Keratinocyte (primary cell): ENCODE results near the gene KDR. TPM values are rescaled to one million over a fixed set of nuclear protein-coding genes. Genes with fewer than 3 reads are reported as not detected.

Source experiments
- DNase-seq: peaks from one replicate; pipeline ENCODE4 v3.0.0-alpha.2; 2011; ENCODE audit warnings: low read depth, missing footprints, low spot score
- FAIRE-seq: peaks from 2 replicates; lab custom pipeline; 2011; peaks lifted over from hg19 to GRCh38; lab: Jason Lieb, UNC
- H2AFZ ChIP-seq: 2 replicates; pipeline ENCODE4 v1.6.0; 2012; ENCODE audit warnings: low read length, control low read depth, inconsistent platforms; ENCODE audit not compliant: control insufficient read depth
- H3K27ac ChIP-seq: 2 replicates; pipeline ENCODE4 v1.5.1; 2011; ENCODE audit warnings: low read length; ENCODE audit not compliant: control insufficient read depth, insufficient read depth
- H3K27me3 ChIP-seq: 3 replicates; pipeline ENCODE4 v1.6.0; 2011; ENCODE audit warnings: low read length; ENCODE audit not compliant: control insufficient read depth, insufficient read depth; ENCODE audit errors: extremely low read depth
- H3K36me3 ChIP-seq, 2 experiments: 2 replicates in 1 of 2; 3 replicates in 1 of 2; pipeline ENCODE4 v1.5.1; 2011; ENCODE audit warnings: low read length in 2 of 2, mild to moderate bottlenecking in 1 of 2; ENCODE audit not compliant: control insufficient read depth in 2 of 2, insufficient read depth in 2 of 2; ENCODE audit errors: extremely low read depth in 1 of 2
- H3K4me1 ChIP-seq: 3 replicates; pipeline ENCODE4 v1.5.1; 2011; ENCODE audit warnings: low read length; ENCODE audit not compliant: control insufficient read depth, insufficient read depth; ENCODE audit errors: extremely low read depth
- H3K4me2 ChIP-seq: 3 replicates; pipeline ENCODE4 v1.6.0; 2011; ENCODE audit warnings: low read depth, low read length; ENCODE audit not compliant: control insufficient read depth, insufficient read depth; ENCODE audit errors: extremely low read depth
- H3K4me3 ChIP-seq, 3 experiments: fragments of 200-600 bp in 1 of 3; sonication (generic) in 1 of 3; 2 replicates in 2 of 3; 3 replicates in 1 of 3; pipeline ENCODE4 v1.5.1; 2011 to 2016; ENCODE audit warnings: low read length in 3 of 3, mild to moderate bottlenecking in 3 of 3, control low read depth in 2 of 3, inconsistent platforms in 1 of 3, low read depth in 1 of 3, mixed read lengths in 1 of 3, mixed run types in 1 of 3, moderate library complexity in 1 of 3; ENCODE audit not compliant: control insufficient read depth in 2 of 3, insufficient read depth in 2 of 3; ENCODE audit errors: extremely low read depth in 1 of 3
- H3K79me2 ChIP-seq: 2 replicates; pipeline ENCODE4 v1.6.0; 2012; ENCODE audit warnings: low read length; ENCODE audit not compliant: control insufficient read depth, insufficient read depth
- H3K9ac ChIP-seq: 3 replicates; pipeline ENCODE4 v1.6.0; 2011; ENCODE audit warnings: low read length; ENCODE audit not compliant: control insufficient read depth, insufficient read depth; ENCODE audit errors: extremely low read depth
- H3K9me1 ChIP-seq: 3 replicates; pipeline ENCODE4 v1.6.0; 2011; ENCODE audit warnings: low read length; ENCODE audit not compliant: control insufficient read depth, insufficient read depth; ENCODE audit errors: extremely low read depth
- H3K9me3 ChIP-seq: 2 replicates; pipeline ENCODE4 v1.5.1; 2012; ENCODE audit warnings: low read depth, low read length; ENCODE audit not compliant: control insufficient read depth
- H4K20me1 ChIP-seq: 3 replicates; pipeline ENCODE4 v1.6.0; 2011; ENCODE audit warnings: low read length; ENCODE audit not compliant: control insufficient read depth, insufficient read depth; ENCODE audit errors: extremely low read depth
- CTCF ChIP-seq, 3 experiments: IDR thresholded peaks in 1 of 3; conservative IDR thresholded peaks in 1 of 3; optimal IDR thresholded peaks in 1 of 3; 2 replicates in 2 of 3; 3 replicates in 1 of 3; pipeline versions ENCODE3 to v1.5.1; 2011; ENCODE audit warnings: low read length in 3 of 3, mild to moderate bottlenecking in 3 of 3, moderate library complexity in 2 of 3, control low read depth in 1 of 3, inconsistent platforms in 1 of 3; ENCODE audit not compliant: insufficient read depth in 2 of 3; ENCODE audit errors: extremely low read depth in 1 of 3
- EZH2 ChIP-seq: IDR thresholded peaks from one replicate; pipeline ENCODE4 v1.6.1; 2012; ENCODE audit warnings: inconsistent platforms, mild to moderate bottlenecking, low read length, moderate library complexity
- dilution Hi-C: fragments of 300-500 bp; cut with MboI; formaldehyde crosslinking; loops from one replicate; pipeline ENCODE4 v1.7.0; 2020; ENCODE audit warnings: low sequenced_read_pairs; ENCODE audit not compliant: extremely low pct_ligation_motif_present
- polyA plus RNA-seq, 5 experiments: library from polyadenylated mRNA; depleted of rRNA in 3 of 5; stranded (reverse) in 3 of 5; stranded (forward) in 1 of 5; unstranded in 1 of 5; fragments of >200 nt; gene quantifications; 1 replicate in 1 of 5; 2 replicates in 3 of 5; 3 replicates in 1 of 5; pipeline versions ENCODE4 v1.2.1 to v1.2.3, GENCODE V29; 2011 to 2012; ENCODE audit warnings: missing spikeins in 2 of 5, low read depth in 1 of 5, low replicate concordance in 1 of 5

Gene KDR
- polyA plus RNA-seq, 1 donor (not counting 4 experiments of a cell fraction or from before 2014, with no cell fraction given): not detected

- Histone ChIP-seq H3K4me3 (no peak overlapping the region), H3K27ac (no peak overlapping the region)
Measured at GRCh38 chr4:55161739-55162138, 36.3 kb upstream of the KDR start.

GRCh38 chr4:55159851-55160250, 34.5 kb upstream of the KDR start:
- H3K27me3 ChIP-seq: peaks cover 17% of the 10 kb centered on the region
- no peak for FAIRE-seq
- H3K4me1 ChIP-seq: no peaks in the 10 kb centered on the region
- H4K20me1 ChIP-seq: no peaks in the 10 kb centered on the region
- no peak overlapping the region for H2AFZ ChIP-seq
- H3K4me3 ChIP-seq: no peak overlapping the region
- dilution Hi-C loops: no loop called here
- no peak for TF ChIP-seq CTCF (optimal IDR thresholded peaks at IDR 0.05 in 1 of 3, IDR thresholded peaks at IDR 0.05 in 1 of 3, conservative IDR thresholded peaks at IDR 0.05 in 1 of 3; ENCODE audit: extremely low read depth in 1 of 3, insufficient read depth in 2 of 3, low read length in 3 of 3)
- no peak for TF ChIP-seq EZH2
- no peak overlapping the region for H3K27ac ChIP-seq
- no peaks in the 10 kb centered on the region for H3K79me2 ChIP-seq
- H3K9me1 ChIP-seq: no peaks in the 10 kb centered on the region
- no peaks in the 10 kb centered on the region for H3K9me3 ChIP-seq
- H3K4me2 ChIP-seq: no peak overlapping the region
- no peak overlapping the region for H3K9ac ChIP-seq
- H3K36me3 ChIP-seq: no peaks in the 10 kb centered on the region
- DNase-seq: no peak

More at GRCh38 chr4:55161739-55162138, 36.3 kb upstream of the KDR start:
- no peaks in the 10 kb centered on the region for H3K79me2 ChIP-seq
- no peaks in the 10 kb centered on the region for H3K4me1 ChIP-seq
- H3K4me2 ChIP-seq: no peak overlapping the region
- dilution Hi-C loops: no loop called here
- no peaks in the 10 kb centered on the region for H3K9me3 ChIP-seq
- H3K9me1 ChIP-seq: no peaks in the 10 kb centered on the region
- no peak overlapping the region for H3K9ac ChIP-seq
- no peak for TF ChIP-seq EZH2
- no peaks in the 10 kb centered on the region for H4K20me1 ChIP-seq
- DNase-seq (no peak), FAIRE-seq (no peak)
- peaks cover 14% of the 10 kb centered on the region for H3K27me3 ChIP-seq
- no peaks in the 10 kb centered on the region for H3K36me3 ChIP-seq
- no peak overlapping the region for H2AFZ ChIP-seq

- no peak for FAIRE-seq
- dilution Hi-C loops: no loop called here
Measured at GRCh38 chr4:55158957-55159356, 33.6 kb upstream of the KDR start.

More at GRCh38 chr4:55158957-55159356, 33.6 kb upstream of the KDR start:
- no peaks in the 10 kb centered on the region for H3K79me2 ChIP-seq
- no peak overlapping the region for H3K27ac ChIP-seq
- no peak overlapping the region for H3K9ac ChIP-seq
- peaks cover 17% of the 10 kb centered on the region for H3K27me3 ChIP-seq
- no peaks in the 10 kb centered on the region for H3K9me1 ChIP-seq
- TF ChIP-seq CTCF (optimal IDR thresholded peaks at IDR 0.05 in 1 of 3, IDR thresholded peaks at IDR 0.05 in 1 of 3, conservative IDR thresholded peaks at IDR 0.05 in 1 of 3; ENCODE audit: extremely low read depth in 1 of 3, insufficient read depth in 2 of 3, low read length in 3 of 3): no peak
- no peak for TF ChIP-seq EZH2
- H3K9me3 ChIP-seq: no peaks in the 10 kb centered on the region
- no peak for DNase-seq
- H3K36me3 ChIP-seq: no peaks in the 10 kb centered on the region
- H2AFZ ChIP-seq: no peak overlapping the region
- H3K4me1 ChIP-seq: no peaks in the 10 kb centered on the region
- H3K4me3 ChIP-seq: no peak overlapping the region
- no peak overlapping the region for H3K4me2 ChIP-seq
- H4K20me1 ChIP-seq: no peaks in the 10 kb centered on the region
